GM19372 (cell line): ENCODE measurements around the gene USF1.
A peak's percentile ranks its signal among the peaks of the same experiment; 100 is the strongest.
"Not testable (repeated sequence)": the region's sequence is repeated elsewhere in the genome, so short reads cannot be mapped to it uniquely, and the experiment has no call there.

Source experiments
- ATAC-seq: cut with Tn5 transposase; IDR thresholded peaks from one replicate; pipeline ENCODE4 v1.9.1; 2021; ENCODE audit warnings: mild to moderate bottlenecking, low read depth, moderate library complexity; ENCODE audit not compliant: unreplicated experiment

The USF1 gene

GRCh38 chr1:161079436-161080110, 33.8 kb upstream of the USF1 start:
- ATAC-seq = no peak

DNA sequence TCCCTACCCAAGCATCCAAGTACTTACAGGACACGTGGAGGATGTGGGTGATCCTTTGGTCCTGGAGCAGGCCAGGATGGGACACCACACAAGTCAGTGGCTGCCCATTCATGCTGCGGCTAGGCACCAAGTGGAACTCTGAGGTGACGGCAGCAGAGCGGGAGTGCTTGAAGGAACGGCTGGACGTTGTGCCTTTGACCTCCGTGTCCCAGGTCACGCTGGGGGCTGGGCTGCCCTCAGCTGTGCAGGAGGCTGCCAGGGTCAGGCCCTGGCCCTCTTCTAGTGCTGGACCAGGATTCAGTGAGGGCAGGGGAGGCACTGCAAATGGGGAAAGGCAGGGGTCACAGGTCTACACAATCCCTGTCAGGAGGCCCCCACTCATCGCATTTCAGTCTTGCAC, 31.6 kb upstream of the USF1 start:
- no peak for ATAC-seq

DNA sequence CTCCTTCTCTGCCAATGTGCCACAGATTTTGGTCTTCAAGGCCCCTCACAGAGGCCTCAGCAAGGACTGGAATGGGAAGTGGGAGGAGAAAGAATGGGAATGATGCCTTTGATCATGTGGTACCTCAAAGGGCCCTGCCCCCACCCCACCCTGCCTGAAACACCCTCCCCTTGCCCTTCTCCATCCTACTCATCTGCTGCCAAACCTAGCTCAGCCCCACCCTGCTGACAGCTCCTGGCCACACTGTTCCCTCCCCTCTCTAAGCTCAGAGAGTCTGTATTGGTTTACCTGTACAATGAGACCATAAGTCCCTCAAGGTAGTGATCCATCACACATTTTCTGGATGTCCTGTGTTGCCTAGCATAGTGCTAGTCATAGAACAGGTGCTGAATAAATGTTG, 30.6 kb upstream of the USF1 start:
- ATAC-seq = no peak

DNA sequence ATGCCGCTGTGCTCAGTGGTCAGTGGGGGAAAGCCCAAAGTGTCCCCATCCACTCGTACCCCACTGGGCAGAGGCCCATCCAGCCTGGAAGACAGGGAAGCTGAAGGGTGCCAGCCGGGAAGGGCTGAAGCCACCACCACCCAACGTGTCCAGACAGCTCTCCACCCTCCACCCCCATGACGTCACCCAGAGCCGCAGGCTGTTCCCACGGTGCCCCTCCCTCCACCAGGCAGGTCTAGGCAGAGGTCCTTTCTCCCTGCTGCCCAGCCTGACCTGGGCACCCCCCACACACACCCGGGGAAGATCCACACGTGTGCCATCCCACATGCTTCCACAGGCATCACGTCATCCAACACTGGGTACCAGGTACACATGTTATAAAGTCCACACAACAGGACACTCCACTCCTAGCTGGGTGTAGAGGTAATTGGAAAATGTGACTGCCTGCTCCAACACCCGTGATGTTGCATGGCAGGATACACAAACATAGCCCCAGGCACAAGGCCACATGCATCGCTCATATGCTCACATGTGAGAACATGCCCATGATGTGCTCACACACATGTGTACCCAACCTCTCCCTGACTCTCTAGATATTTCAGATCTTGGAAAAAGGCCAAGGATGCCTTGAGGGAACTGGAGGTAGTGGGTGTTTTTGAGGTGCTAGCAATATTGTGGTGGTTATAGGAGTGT, 29.0 kb upstream of the USF1 start:
- ATAC-seq = no peak

GRCh38 chr1:161073474-161074121, 27.8 kb upstream of the USF1 start:
- no peak for ATAC-seq

- ATAC-seq = no peak
Measured at GRCh38 chr1:161072751-161073449, 27.1 kb upstream of the USF1 start.

- ATAC-seq = no peak
Measured at GRCh38 chr1:161071886-161072371, 26.2 kb upstream of the USF1 start.

GRCh38 chr1:161070761-161071160, 25.0 kb upstream of the USF1 start:
- ATAC-seq = no peak

GRCh38 chr1:161069731-161070270, 24.0 kb upstream of the USF1 start, which contains the start of gene ARHGAP30:
Gene ARHGAP30 (minus strand): TSS chr1:161069891. CDS start chr1:161069624, 267 bp downstream.
- ATAC-seq = peak; percentile 84

DNA sequence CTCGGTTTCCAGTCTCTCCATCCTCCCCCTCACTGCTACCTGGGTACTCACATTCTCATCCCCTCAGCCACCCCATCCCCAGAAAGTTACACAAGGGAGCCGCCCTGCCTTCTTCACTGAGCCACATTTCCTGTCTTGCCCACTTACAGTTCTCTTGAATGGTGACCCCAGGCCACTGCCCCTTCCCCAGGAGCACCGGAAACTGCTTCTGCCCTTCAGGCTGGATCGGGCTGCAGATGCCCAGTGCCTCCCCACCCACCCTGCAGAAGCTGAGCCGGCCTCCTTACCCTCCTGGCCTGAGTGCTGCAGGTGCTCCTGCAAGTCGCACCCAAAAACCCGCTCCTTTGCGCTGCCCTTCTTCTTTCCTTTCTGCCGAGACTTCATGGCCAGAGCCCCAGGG, 23.5 kb upstream of the USF1 start:
- ATAC-seq = no peak

- ATAC-seq = peak; percentile 58
Measured at GRCh38 chr1:161068306-161069234, 22.8 kb upstream of the USF1 start.

DNA sequence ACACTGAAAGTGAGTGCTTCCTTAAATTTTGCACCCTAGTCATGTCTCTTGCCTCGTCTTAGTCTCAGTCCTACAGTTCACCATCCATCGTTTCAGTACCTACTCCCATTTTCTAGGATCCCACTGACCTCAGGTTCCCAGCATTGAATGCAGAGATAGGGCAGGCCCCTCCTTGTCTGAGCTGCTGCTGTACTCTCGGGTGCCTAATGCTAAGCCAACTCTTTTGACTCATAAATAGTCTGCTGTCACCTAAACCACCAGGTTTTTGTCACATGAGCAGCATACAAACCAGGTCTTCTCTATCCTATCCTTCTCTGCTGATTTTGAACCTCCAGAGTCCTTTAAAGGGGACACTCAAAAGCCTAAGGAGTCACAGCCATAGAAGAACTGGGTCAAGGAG, 20.9 kb upstream of the USF1 start:
- no peak for ATAC-seq

DNA sequence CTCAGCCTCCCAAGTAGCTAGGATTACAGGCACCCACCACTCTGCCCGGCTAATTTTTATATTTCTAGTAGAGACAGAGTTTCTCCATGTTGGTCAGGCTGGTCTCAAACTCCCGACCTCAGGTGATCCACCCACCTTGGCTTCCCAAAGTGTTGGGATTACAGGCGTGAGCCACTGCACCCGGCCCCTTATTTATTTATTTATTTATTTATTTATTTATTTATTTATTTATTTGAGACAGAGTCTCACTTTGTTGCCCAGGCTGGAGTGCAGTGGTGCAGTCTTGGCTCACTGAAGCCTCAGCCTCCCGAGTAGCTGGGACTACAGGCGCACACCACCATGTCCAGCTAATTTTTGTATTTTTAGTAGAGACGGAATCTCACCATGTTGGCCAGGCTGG, 19.9 kb upstream of the USF1 start:
- ATAC-seq = not testable (repeated sequence)

- not testable (repeated sequence) for ATAC-seq
Measured at GRCh38 chr1:161063936-161064335, 18.2 kb upstream of the USF1 start.

DNA sequence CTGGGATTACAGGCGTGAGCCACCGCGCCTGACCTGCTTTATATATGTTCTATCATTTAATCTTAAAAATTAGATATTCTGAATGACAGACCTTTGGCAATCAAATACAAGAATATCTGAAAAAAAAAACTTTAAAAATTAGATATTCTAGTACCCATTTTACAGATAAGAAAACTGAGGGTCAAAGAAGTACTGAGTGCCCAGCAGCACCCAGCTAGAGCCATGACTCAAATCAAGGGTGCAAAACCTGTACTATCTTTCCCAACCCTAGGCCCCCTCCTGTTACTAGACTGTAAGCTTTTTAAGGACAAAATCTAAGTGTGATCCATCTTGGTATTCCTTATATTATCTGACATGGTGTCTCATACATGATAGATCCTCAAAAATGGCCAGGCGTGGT, 15.6 kb upstream of the USF1 start:
- ATAC-seq = no peak

DNA sequence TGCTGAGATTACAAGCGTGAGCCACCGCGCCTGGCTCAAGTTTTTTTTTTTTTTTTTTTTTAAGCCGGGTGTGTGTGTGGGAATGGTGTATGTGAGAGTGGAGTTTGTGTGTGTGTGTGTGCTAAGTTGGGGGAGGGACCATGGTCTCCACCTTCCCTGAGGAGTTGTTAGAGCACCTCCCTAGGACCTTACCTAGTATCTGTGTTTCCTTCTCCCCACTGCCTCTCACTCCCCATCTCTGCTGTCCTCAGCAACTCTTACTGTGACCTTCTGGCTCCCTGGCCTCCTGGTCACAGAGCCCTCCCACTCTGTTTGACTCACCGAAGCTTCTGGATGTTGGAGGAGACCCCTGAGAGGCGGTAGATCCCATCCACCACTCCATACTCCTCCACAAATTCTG, 13.5 kb upstream of the USF1 start:
- no peak for ATAC-seq

- ATAC-seq = no peak
Measured at GRCh38 chr1:161054805-161055204, 9.0 kb upstream of the USF1 start.

GRCh38 chr1:161054232-161054631, 8.5 kb upstream of the USF1 start:
- ATAC-seq = no peak

GRCh38 chr1:161052899-161053298, 7.1 kb upstream of the USF1 start:
- no peak for ATAC-seq

DNA sequence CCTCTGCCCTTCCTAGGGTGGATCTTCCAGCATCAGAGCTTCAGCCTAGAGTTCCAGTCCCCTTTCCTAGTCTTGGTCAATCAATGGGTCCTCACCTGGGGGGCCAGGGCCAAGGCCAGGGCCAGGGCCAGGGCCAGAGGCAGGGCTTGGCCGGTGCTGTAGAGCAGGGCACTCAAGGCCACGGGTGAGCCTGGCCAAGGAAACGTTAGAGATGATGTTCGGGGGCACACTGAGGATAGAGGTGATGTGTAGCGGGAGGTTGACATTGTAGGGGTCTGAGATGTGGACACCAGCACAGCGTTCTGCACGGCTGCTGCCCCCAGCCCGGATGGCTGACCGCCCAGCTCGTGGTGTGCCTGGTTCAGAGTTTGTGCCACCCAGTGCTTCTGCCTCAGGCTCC, 5.4 kb upstream of the USF1 start:
- ATAC-seq = no peak
